ENCODE measurements around the gene CALB2. TPM values are rescaled to one million over a fixed set of nuclear protein-coding genes. Genes with fewer than 3 reads are reported as not detected.

Gene CALB2
- total RNA-seq, 2 experiments from 2014 or later: not detected

GRCh38 chr16:71426880-71427615, 68.5 kb downstream of the CALB2 start:
- DNase-seq: no peak
- H3K4me1 Mint-ChIP-seq: no peaks in the 10 kb centered on the region
- ChIA-PET CTCF (no interaction called here), POLR2A (no interaction called here)
- H3K36me3 Mint-ChIP-seq (ENCODE audit: low read depth): no peaks in the 10 kb centered on the region
- H3K9me3 Mint-ChIP-seq: no peaks in the 10 kb centered on the region
- H3K27ac Mint-ChIP-seq: no peak overlapping the region
- H3K27me3 Mint-ChIP-seq: peaks cover 38% of the 10 kb centered on the region
- no peak overlapping the region for H3K4me3 Mint-ChIP-seq

GRCh38 chr16:71428385-71428784, 69.9 kb downstream of the CALB2 start:
- DNase-seq: no peak
- no peaks in the 10 kb centered on the region for H3K36me3 Mint-ChIP-seq (ENCODE audit: low read depth)
- H3K27ac Mint-ChIP-seq: no peak overlapping the region
- H3K27me3 Mint-ChIP-seq: peaks cover 38% of the 10 kb centered on the region
- H3K4me1 Mint-ChIP-seq: no peaks in the 10 kb centered on the region
- no peak overlapping the region for H3K4me3 Mint-ChIP-seq
- CTCF ChIA-PET: interaction anchor here (0.6 kb wide), 1 partner anchor 15 kb away, joined by 3 read pairs; no protein-coding TSS in a partner anchor
- no peaks in the 10 kb centered on the region for H3K9me3 Mint-ChIP-seq
- POLR2A ChIA-PET: no interaction called here

- DNase-seq: no peak
- H3K36me3 Mint-ChIP-seq (ENCODE audit: low read depth): no peaks in the 10 kb centered on the region
- ChIA-PET POLR2A (no interaction called here), CTCF (interaction anchor here (0.6 kb wide), 1 partner anchor 15 kb away, joined by 3 read pairs; no protein-coding TSS in a partner anchor)
- H3K27me3 Mint-ChIP-seq: peaks cover 37% of the 10 kb centered on the region
- no peak overlapping the region for H3K4me3 Mint-ChIP-seq
- H3K9me3 Mint-ChIP-seq: no peaks in the 10 kb centered on the region
- no peak overlapping the region for H3K27ac Mint-ChIP-seq
- H3K4me1 Mint-ChIP-seq: no peaks in the 10 kb centered on the region
Measured at GRCh38 chr16:71428883-71429282, 70.4 kb downstream of the CALB2 start.

- ChIA-PET POLR2A (no interaction called here), CTCF (interaction anchor here (0.7 to 1.4 kb wide), 2 partner anchors 11 to 17 kb away, joined by 4 to 5 read pairs; no protein-coding TSS in a partner anchor)
- Mint-ChIP-seq H3K36me3 (ENCODE audit: low read depth) (no peaks in the 10 kb centered on the region), H3K4me3 (no peak overlapping the region), H3K27ac (no peak overlapping the region), H3K4me1 (no peaks in the 10 kb centered on the region), H3K9me3 (no peaks in the 10 kb centered on the region), H3K27me3 (peaks cover 32% of the 10 kb centered on the region)
- no peak for DNase-seq
Measured at GRCh38 chr16:71429581-71429980, 71.1 kb downstream of the CALB2 start.

GRCh38 chr16:71430744-71431143, 72.2 kb downstream of the CALB2 start:
- POLR2A ChIA-PET: no interaction called here

GRCh38 chr16:71431176-71431575, 72.7 kb downstream of the CALB2 start:
- no peak overlapping the region for H3K27ac Mint-ChIP-seq
- H3K4me1 Mint-ChIP-seq: no peaks in the 10 kb centered on the region
- no peak for DNase-seq
- peaks cover 18% of the 10 kb centered on the region for H3K27me3 Mint-ChIP-seq
- H3K36me3 Mint-ChIP-seq (ENCODE audit: low read depth): no peaks in the 10 kb centered on the region
- H3K4me3 Mint-ChIP-seq: no peak overlapping the region
- POLR2A ChIA-PET: no interaction called here
- H3K9me3 Mint-ChIP-seq: no peaks in the 10 kb centered on the region
- CTCF ChIA-PET: no interaction called here

More at GRCh38 chr16:71430744-71431143, 72.2 kb downstream of the CALB2 start:
- no peak for DNase-seq
- no peaks in the 10 kb centered on the region for H3K4me1 Mint-ChIP-seq
- CTCF ChIA-PET: interaction anchor here (1.4 kb wide), 1 partner anchor 18 kb away, joined by 5 read pairs; no protein-coding TSS in a partner anchor
- peaks cover 22% of the 10 kb centered on the region for H3K27me3 Mint-ChIP-seq
- no peak overlapping the region for H3K27ac Mint-ChIP-seq
- no peaks in the 10 kb centered on the region for H3K9me3 Mint-ChIP-seq
- no peak overlapping the region for H3K4me3 Mint-ChIP-seq
- no peaks in the 10 kb centered on the region for H3K36me3 Mint-ChIP-seq (ENCODE audit: low read depth)

- Mint-ChIP-seq H3K4me1 (no peaks in the 10 kb centered on the region), H3K27ac (no peak overlapping the region), H3K27me3 (peaks cover 10% of the 10 kb centered on the region), H3K9me3 (no peaks in the 10 kb centered on the region), H3K36me3 (ENCODE audit: low read depth) (no peaks in the 10 kb centered on the region), H3K4me3 (no peak overlapping the region)
- POLR2A ChIA-PET: no interaction called here
- DNase-seq: no peak
- CTCF ChIA-PET: interaction anchor here (1.9 kb wide), 1 partner anchor 8 kb away, joined by 4 read pairs; no protein-coding TSS in a partner anchor
Measured at GRCh38 chr16:71431991-71432390, 73.5 kb downstream of the CALB2 start.

GRCh38 chr16:71432906-71433305, 74.4 kb downstream of the CALB2 start:
- DNase-seq: no peak
- Mint-ChIP-seq H3K4me1 (no peaks in the 10 kb centered on the region), H3K27me3 (peaks cover 8% of the 10 kb centered on the region), H3K9me3 (no peaks in the 10 kb centered on the region), H3K4me3 (no peak overlapping the region), H3K27ac (no peak overlapping the region), H3K36me3 (ENCODE audit: low read depth) (no peaks in the 10 kb centered on the region)
- ChIA-PET CTCF (interaction anchor here (1.3 to 1.9 kb wide), 2 partner anchors 9 to 15 kb away, joined by 3 to 4 read pairs; no protein-coding TSS in a partner anchor), POLR2A (no interaction called here)

GRCh38 chr16:71436473-71436872, 78.0 kb downstream of the CALB2 start:
- Mint-ChIP-seq H3K36me3 (ENCODE audit: low read depth) (no peaks in the 10 kb centered on the region), H3K4me1 (no peaks in the 10 kb centered on the region), H3K27ac (no peak overlapping the region), H3K27me3 (peaks cover 2% of the 10 kb centered on the region), H3K4me3 (no peak overlapping the region), H3K9me3 (no peaks in the 10 kb centered on the region)
- ChIA-PET CTCF (interaction anchor here (0.7 kb wide), 1 partner anchor 100 kb away, joined by 3 read pairs; no protein-coding TSS in a partner anchor), POLR2A (interaction anchor here (0.6 kb wide), 1 partner anchor 24 kb away, joined by 3 read pairs; no protein-coding TSS in a partner anchor)
- DNase-seq: no peak

- ChIA-PET CTCF (no interaction called here), POLR2A (no interaction called here)
- no peaks in the 10 kb centered on the region for H3K36me3 Mint-ChIP-seq (ENCODE audit: low read depth)
- no peak overlapping the region for H3K4me3 Mint-ChIP-seq
- H3K27me3 Mint-ChIP-seq: peaks cover 2% of the 10 kb centered on the region
- no peak overlapping the region for H3K27ac Mint-ChIP-seq
- no peaks in the 10 kb centered on the region for H3K4me1 Mint-ChIP-seq
- peaks cover 8% of the 10 kb centered on the region for H3K9me3 Mint-ChIP-seq
- DNase-seq: no peak
Measured at GRCh38 chr16:71439523-71439922, 81.0 kb downstream of the CALB2 start.

Other genes starting within 250 kb of the CALB2 start
- gene HYDIN, start 128.0 kb upstream of the CALB2 start, total RNA-seq: not detected
- gene CMTR2, start 69.3 kb upstream of the CALB2 start, total RNA-seq: 10 to 100 TPM; 24.2 to 25.7 TPM
- not detected for gene TLE7, start 83.3 kb downstream of the CALB2 start, total RNA-seq
- 1 to 10 TPM; 7.0 to 7.1 TPM for gene ZNF23, start 103.5 kb downstream of the CALB2 start, total RNA-seq
- 1 to 10 TPM; 2.1 to 3.2 TPM for gene ZNF19, start 130.6 kb downstream of the CALB2 start, total RNA-seq
- not detected for gene CHST4, start 167.7 kb downstream of the CALB2 start, total RNA-seq
- not detected for gene TAT, start 218.4 kb downstream of the CALB2 start, total RNA-seq

All from activated CD4-positive, alpha-beta T cell treated with anti-CD3 and anti-CD28 coated beads, Interleukin-2, amount 10 ng/mL, durations not matched to agents 7 days and 5 days (primary cell).